Loucy (cell line): ENCODE measurements around the gene NBPF3.

Experiments used
- H2AFZ ChIP-seq: fragments of 200-600 bp; sonication (generic); 2 replicates; pipeline ENCODE4 v1.6.0; 2016; ENCODE audit warnings: antibody characterized with exemption, mild to moderate bottlenecking, low read length, moderate library complexity
- H3F3A ChIP-seq: fragments of 200-600 bp; 2 replicates; pipeline ENCODE4 v1.6.0; 2016; ENCODE audit warnings: antibody characterized with exemption, low read depth, mild to moderate bottlenecking
- H3K27me3 ChIP-seq: fragments of 200-600 bp; sonication (generic); 2 replicates; pipeline ENCODE4 v1.6.1; 2014; ENCODE audit warnings: low read length, mild to moderate bottlenecking; ENCODE audit not compliant: insufficient read depth, poor library complexity, severe bottlenecking
- H3K36me3 ChIP-seq: fragments of 200-600 bp; sonication (generic); 2 replicates; pipeline ENCODE4 v1.6.1; 2016; ENCODE audit warnings: low read length; ENCODE audit not compliant: insufficient read depth
- H3K4me1 ChIP-seq: fragments of 200-600 bp; sonication (generic); 2 replicates; pipeline ENCODE4 v1.5.1; 2014; ENCODE audit warnings: low read length, mild to moderate bottlenecking; ENCODE audit not compliant: insufficient read depth, poor library complexity, severe bottlenecking
- H3K4me2 ChIP-seq: fragments of 200-600 bp; sonication (generic); 2 replicates; pipeline ENCODE4 v1.6.0; 2014; ENCODE audit warnings: antibody characterized with exemption, low read length, low read depth, mild to moderate bottlenecking; ENCODE audit not compliant: poor library complexity, severe bottlenecking
- H3K4me3 ChIP-seq: fragments of 200-600 bp; sonication (generic); 2 replicates; pipeline ENCODE4 v1.5.1; 2014; ENCODE audit warnings: low read length, mild to moderate bottlenecking, mixed read lengths; ENCODE audit not compliant: poor library complexity, severe bottlenecking
- H3K79me2 ChIP-seq: fragments of 200-600 bp; sonication (generic); 2 replicates; pipeline ENCODE4 v1.6.1; 2014; ENCODE audit warnings: low read length; ENCODE audit not compliant: insufficient read depth
- H3K9ac ChIP-seq: fragments of 200-600 bp; sonication (generic); 2 replicates; pipeline ENCODE4 v1.6.0; 2014; ENCODE audit warnings: mild to moderate bottlenecking, low read depth, low read length, moderate library complexity; ENCODE audit not compliant: poor library complexity, severe bottlenecking
- H3K9me2 ChIP-seq: fragments of 200-600 bp; sonication (generic); replicated peaks from 2 replicates; pipeline ENCODE4 v1.6.1; 2016; ENCODE audit warnings: low read depth, low read length, mixed read lengths
- H3K9me3 ChIP-seq: fragments of 200-600 bp; sonication (generic); 2 replicates; pipeline ENCODE4 v1.6.1; 2014; ENCODE audit warnings: mild to moderate bottlenecking, antibody characterized with exemption, low read length, low read depth; ENCODE audit not compliant: insufficient read depth
- H4K20me1 ChIP-seq: fragments of 200-600 bp; sonication (generic); 2 replicates; pipeline ENCODE4 v1.6.0; 2014; ENCODE audit warnings: antibody characterized with exemption, low read length, mild to moderate bottlenecking; ENCODE audit not compliant: insufficient read depth, poor library complexity, severe bottlenecking
- EZH2phosphoT487 ChIP-seq: fragments of 200-600 bp; IDR thresholded peaks from 2 replicates; pipeline ENCODE4 v1.6.1; 2018; ENCODE audit warnings: antibody characterized with exemption, mild to moderate bottlenecking, moderate library complexity, borderline replicate concordance
- TF ChIP-seq, protein P1 (sequence below): fragments of 200-600 bp; sonication (generic); conservative IDR thresholded peaks from 2 replicates; pipeline ENCODE4 v1.5.1; 2014; ENCODE audit warnings: mild to moderate bottlenecking, antibody characterized with exemption, low read length

The NBPF3 gene, protein sequence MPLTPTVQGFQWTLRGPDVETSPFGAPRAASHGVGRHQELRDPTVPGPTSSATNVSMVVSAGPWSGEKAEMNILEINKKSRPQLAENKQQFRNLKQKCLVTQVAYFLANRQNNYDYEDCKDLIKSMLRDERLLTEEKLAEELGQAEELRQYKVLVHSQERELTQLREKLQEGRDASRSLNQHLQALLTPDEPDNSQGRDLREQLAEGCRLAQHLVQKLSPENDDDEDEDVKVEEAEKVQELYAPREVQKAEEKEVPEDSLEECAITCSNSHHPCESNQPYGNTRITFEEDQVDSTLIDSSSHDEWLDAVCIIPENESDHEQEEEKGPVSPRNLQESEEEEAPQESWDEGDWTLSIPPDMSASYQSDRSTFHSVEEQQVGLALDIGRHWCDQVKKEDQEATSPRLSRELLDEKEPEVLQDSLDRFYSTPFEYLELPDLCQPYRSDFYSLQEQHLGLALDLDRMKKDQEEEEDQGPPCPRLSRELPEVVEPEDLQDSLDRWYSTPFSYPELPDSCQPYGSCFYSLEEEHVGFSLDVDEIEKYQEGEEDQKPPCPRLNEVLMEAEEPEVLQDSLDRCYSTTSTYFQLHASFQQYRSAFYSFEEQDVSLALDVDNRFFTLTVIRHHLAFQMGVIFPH

DNA sequence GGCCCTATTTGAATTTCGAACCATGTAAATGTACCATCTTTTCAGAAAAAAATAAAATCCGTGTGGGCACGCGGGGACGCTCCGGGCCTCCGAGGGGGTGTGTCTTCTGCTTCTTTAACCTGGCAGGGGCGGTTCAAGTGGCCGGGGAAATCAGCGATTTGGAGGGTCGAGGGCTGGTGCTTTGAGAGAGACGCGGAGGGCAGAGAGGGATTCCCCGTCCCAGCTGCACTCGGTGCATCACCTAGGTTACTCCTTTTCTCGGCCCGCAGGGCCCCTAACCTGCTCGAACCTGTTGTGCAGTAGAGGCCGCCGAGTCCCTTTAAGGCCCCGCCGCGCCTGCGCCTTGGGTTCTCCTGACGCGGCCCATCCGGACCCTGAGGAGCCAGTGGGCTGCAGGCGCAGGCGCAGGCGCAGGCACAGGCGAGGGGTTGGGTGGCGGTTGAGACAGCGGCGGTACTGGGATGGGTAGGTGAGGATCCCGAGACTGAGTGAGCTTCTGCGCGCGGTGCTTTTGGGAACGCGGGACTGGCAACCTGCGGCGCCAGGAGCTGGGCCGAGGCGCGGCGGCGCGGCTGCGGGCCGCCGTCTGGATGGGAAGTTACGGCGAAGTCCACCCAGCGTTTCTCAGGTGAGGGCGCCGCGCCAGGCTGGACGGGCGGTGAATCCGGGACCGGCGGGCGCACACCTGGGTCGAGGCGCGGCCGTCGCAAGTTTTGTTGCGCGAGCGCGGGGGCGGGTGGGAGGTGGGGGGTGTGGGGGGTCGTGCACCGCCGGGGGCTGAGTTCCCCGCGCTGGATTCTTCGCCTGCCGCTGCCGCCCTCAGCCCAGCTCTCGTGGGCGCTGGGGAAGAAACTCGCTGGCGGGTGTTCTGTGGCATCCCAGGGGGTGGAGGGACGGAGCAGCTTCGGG, at the start of gene NBPF3:
Gene NBPF3 (plus strand): TSS at position 417 of the 909 bp plus-strand sequence. CDS start 4,950 bp downstream, outside the sequence.
- H3K36me3 ChIP-seq: peaks cover under 1% of the 10 kb centered on the region; the same call in 1 of the 2 replicates
- H3K9me2 ChIP-seq: no peaks in the 10 kb centered on the region
- peak within 1 kb of the TSS; percentile 88 for H2AFZ ChIP-seq
- peak within 1 kb of the TSS; percentile 82 for H3K4me3 ChIP-seq
- H3K4me2 ChIP-seq: peak within 1 kb of the TSS; percentile 86
- no peaks in the 10 kb centered on the region for H3K9me3 ChIP-seq
- H3K79me2 ChIP-seq: peaks cover 39% of the 10 kb centered on the region
- peak within 1 kb of the TSS; percentile 66 for H3K9ac ChIP-seq
- H3F3A ChIP-seq: no peaks in the 10 kb centered on the region
- H4K20me1 ChIP-seq: peaks cover 13% of the 10 kb centered on the region
- peaks cover 24% of the 10 kb centered on the region for H3K4me1 ChIP-seq
- no peaks in the 10 kb centered on the region for H3K27me3 ChIP-seq
- TF ChIP-seq, protein P1, sequence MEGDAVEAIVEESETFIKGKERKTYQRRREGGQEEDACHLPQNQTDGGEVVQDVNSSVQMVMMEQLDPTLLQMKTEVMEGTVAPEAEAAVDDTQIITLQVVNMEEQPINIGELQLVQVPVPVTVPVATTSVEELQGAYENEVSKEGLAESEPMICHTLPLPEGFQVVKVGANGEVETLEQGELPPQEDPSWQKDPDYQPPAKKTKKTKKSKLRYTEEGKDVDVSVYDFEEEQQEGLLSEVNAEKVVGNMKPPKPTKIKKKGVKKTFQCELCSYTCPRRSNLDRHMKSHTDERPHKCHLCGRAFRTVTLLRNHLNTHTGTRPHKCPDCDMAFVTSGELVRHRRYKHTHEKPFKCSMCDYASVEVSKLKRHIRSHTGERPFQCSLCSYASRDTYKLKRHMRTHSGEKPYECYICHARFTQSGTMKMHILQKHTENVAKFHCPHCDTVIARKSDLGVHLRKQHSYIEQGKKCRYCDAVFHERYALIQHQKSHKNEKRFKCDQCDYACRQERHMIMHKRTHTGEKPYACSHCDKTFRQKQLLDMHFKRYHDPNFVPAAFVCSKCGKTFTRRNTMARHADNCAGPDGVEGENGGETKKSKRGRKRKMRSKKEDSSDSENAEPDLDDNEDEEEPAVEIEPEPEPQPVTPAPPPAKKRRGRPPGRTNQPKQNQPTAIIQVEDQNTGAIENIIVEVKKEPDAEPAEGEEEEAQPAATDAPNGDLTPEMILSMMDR: no peak
- TF ChIP-seq EZH2phosphoT487: no peak

DNA sequence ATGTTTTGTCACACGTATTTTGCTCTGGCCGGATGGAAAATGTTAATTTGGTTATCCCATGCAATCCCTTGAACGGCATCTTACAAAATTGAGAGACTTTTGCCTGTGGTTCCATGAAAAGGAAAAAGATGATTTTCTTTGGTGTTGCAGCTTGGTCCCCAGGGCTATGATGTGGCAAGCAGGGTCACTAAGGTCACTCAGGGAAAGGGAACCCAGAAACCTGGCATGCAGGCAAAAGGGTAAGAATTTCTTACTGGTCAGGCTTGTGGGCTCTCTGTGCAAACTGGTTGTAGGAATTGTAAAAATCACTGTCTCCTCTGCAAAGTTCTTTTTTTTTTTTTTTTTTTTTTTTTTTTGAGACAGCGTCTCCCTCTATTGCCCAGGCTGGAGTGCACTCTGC, 48.4 kb upstream of the NBPF3 start:
- no peaks in the 10 kb centered on the region for H3F3A ChIP-seq
- H3K9me2 ChIP-seq: no peaks in the 10 kb centered on the region
- no peak overlapping the region for H2AFZ ChIP-seq
- no peak overlapping the region for H3K4me3 ChIP-seq
- no peak overlapping the region for H3K4me2 ChIP-seq
- H3K4me1 ChIP-seq: no peaks in the 10 kb centered on the region
- no peaks in the 10 kb centered on the region for H4K20me1 ChIP-seq
- no peaks in the 10 kb centered on the region for H3K36me3 ChIP-seq
- no peaks in the 10 kb centered on the region for H3K79me2 ChIP-seq
- TF ChIP-seq, protein P1: no peak
- no peak for TF ChIP-seq EZH2phosphoT487
- H3K9me3 ChIP-seq: no peaks in the 10 kb centered on the region
- no peak overlapping the region for H3K9ac ChIP-seq
- no peaks in the 10 kb centered on the region for H3K27me3 ChIP-seq

DNA sequence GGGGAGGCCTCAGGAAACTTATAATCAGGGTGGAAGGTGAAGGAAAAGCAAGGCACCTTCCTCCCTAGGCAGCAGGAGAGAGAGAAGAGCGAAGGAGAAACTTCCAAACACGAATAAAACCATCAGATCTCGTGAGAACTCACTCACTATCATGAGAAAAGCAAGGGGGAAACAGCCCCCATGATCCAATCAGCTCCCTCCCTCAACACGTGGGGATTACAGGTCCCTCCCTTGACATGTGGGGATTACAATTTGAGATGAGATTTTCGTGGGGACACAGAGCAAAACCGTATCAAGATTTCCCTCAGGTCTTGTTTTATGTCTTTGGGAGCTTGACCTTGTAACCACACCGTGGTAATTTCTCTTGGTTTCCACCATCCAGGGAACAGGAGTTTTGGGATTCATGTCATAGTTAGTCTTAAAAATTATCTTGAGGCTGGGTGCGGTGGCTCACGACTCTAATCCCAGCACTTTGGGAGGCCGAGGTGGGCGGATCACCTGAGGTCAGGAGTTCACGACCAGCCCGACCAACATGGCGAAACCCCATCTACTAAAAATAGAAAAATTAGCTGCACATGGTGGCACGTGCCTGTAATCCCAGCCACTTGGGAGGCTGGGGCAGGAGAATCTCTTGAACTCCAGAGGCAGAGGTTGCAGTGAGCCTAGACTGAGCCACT, 47.2 kb upstream of the NBPF3 start:
- Histone ChIP-seq H3F3A (no peaks in the 10 kb centered on the region), H3K4me2 (no peak overlapping the region), H3K9me2 (no peaks in the 10 kb centered on the region), H3K9ac (no peak overlapping the region), H2AFZ (no peak overlapping the region), H3K4me1 (no peaks in the 10 kb centered on the region), H3K9me3 (no peaks in the 10 kb centered on the region), H3K4me3 (no peak overlapping the region), H3K79me2 (no peaks in the 10 kb centered on the region), H4K20me1 (no peaks in the 10 kb centered on the region), H3K36me3 (no peaks in the 10 kb centered on the region), H3K27me3 (no peaks in the 10 kb centered on the region)
- TF ChIP-seq, protein P1: no peak
- no peak for TF ChIP-seq EZH2phosphoT487
